ENCODE data around the gene NAALADL2.

GRCh38 chr3:175146258-175146657 is 287.1 kb downstream of the NAALADL2 start:
- TF ChIP-seq CTCF (IDR thresholded peaks at IDR 0.05; ENCODE audit: low read depth, low read length): peak; percentile 50
- no peak for TF ChIP-seq EZH2phosphoT487 (IDR thresholded peaks at IDR 0.05; ENCODE audit: low read depth)

Measured in OCI-LY3 (cell line).